H9 (cell line): ENCODE results near the gene NEK11. TPM values are rescaled to one million over a fixed set of nuclear protein-coding genes. Genes with fewer than 3 reads are reported as not detected.

ENCODE experiments used
- DNase-seq: peaks from one replicate; pipeline ENCODE4 v3.0.0-alpha.2; 2017
- H2AFZ ChIP-seq: one replicate; pipeline ENCODE4 v1.6.1; 2013; ENCODE audit warnings: mild to moderate bottlenecking, low read length, control low read depth, moderate library complexity
- H2AK5ac ChIP-seq: 2 replicates; pipeline ENCODE4 v1.6.1; 2013; ENCODE audit warnings: low read length, control low read depth, mixed read lengths; ENCODE audit not compliant: insufficient read length
- H2BK120ac ChIP-seq: one replicate; pipeline ENCODE4 v1.6.1; 2013; ENCODE audit warnings: low read depth, mild to moderate bottlenecking, low read length, control low read depth, inconsistent platforms; ENCODE audit not compliant: poor library complexity, severe bottlenecking
- H2BK12ac ChIP-seq: 2 replicates; pipeline ENCODE4 v1.6.1; 2013; ENCODE audit warnings: low read length, control low read depth, mixed read lengths, low read depth; ENCODE audit not compliant: insufficient read length
- H2BK15ac ChIP-seq: 2 replicates; pipeline ENCODE4 v1.6.1; 2013; ENCODE audit warnings: low read depth, low read length, control low read depth
- H2BK20ac ChIP-seq: one replicate; pipeline ENCODE4 v1.6.1; 2013; ENCODE audit warnings: low read depth, mild to moderate bottlenecking, low read length, control low read depth, inconsistent platforms; ENCODE audit not compliant: poor library complexity, severe bottlenecking
- H2BK5ac ChIP-seq: 2 replicates; pipeline ENCODE4 v1.6.1; 2013; ENCODE audit warnings: low read length, control low read depth, mixed read lengths; ENCODE audit not compliant: insufficient read length
- H3K14ac ChIP-seq: 2 replicates; pipeline ENCODE4 v1.6.1; 2013; ENCODE audit warnings: low read length, control low read depth; ENCODE audit not compliant: insufficient read depth
- H3K18ac ChIP-seq: 2 replicates; pipeline ENCODE4 v1.6.1; 2013; ENCODE audit warnings: low read depth, mild to moderate bottlenecking, mixed read lengths, low read length, control low read depth; ENCODE audit not compliant: insufficient read length
- H3K23ac ChIP-seq: 2 replicates; pipeline ENCODE4 v1.6.1; 2013; ENCODE audit warnings: low read length, control low read depth, mixed read lengths, low read depth; ENCODE audit not compliant: insufficient read length
- H3K23me2 ChIP-seq: 2 replicates; pipeline ENCODE4 v1.6.1; 2013; ENCODE audit warnings: low read depth, mild to moderate bottlenecking, mixed read lengths, low read length, control low read depth; ENCODE audit not compliant: insufficient read length, poor library complexity, severe bottlenecking
- H3K27ac ChIP-seq: 2 replicates; pipeline ENCODE4 v1.5.1; 2013; ENCODE audit warnings: low read length, control low read depth, mixed read lengths, low read depth; ENCODE audit not compliant: insufficient read length
- H3K27me3 ChIP-seq: 2 replicates; pipeline ENCODE4 v1.6.1; 2013; ENCODE audit warnings: low read length, control low read depth, inconsistent platforms; ENCODE audit not compliant: insufficient read depth
- H3K4ac ChIP-seq: 2 replicates; pipeline ENCODE4 v1.6.1; 2013; ENCODE audit warnings: low read depth, mild to moderate bottlenecking, control low read depth, inconsistent platforms, low read length, moderate library complexity
- H3K4me1 ChIP-seq: 2 replicates; pipeline ENCODE4 v1.6.1; 2013; ENCODE audit warnings: low read length, control low read depth, inconsistent platforms; ENCODE audit not compliant: insufficient read depth
- H3K4me2 ChIP-seq: 2 replicates; pipeline ENCODE4 v1.6.1; 2013; ENCODE audit warnings: low read length, control low read depth, mixed read lengths; ENCODE audit not compliant: insufficient read length, insufficient read depth
- H3K56ac ChIP-seq: 2 replicates; pipeline ENCODE4 v1.6.1; 2013; ENCODE audit warnings: low read depth, mild to moderate bottlenecking, mixed read lengths, low read length, control low read depth; ENCODE audit not compliant: insufficient read length
- H3K79me1 ChIP-seq: 2 replicates; pipeline ENCODE4 v1.6.1; 2013; ENCODE audit warnings: low read depth, mild to moderate bottlenecking, moderate library complexity, low read length, control low read depth, inconsistent platforms; ENCODE audit not compliant: insufficient read depth, poor library complexity, severe bottlenecking
- H3K79me2 ChIP-seq: 2 replicates; pipeline ENCODE4 v1.6.1; 2013; ENCODE audit warnings: low read length, control low read depth, inconsistent platforms; ENCODE audit not compliant: insufficient read depth
- H3K9ac ChIP-seq: 2 replicates; pipeline ENCODE4 v1.6.1; 2013; ENCODE audit warnings: low read length, control low read depth, mixed read lengths; ENCODE audit not compliant: insufficient read length; ENCODE audit errors: extremely low read depth
- H3K9me3 ChIP-seq: one replicate; pipeline ENCODE4 v1.6.1; 2013; ENCODE audit warnings: low read depth, low read length, inconsistent platforms; ENCODE audit not compliant: control insufficient read depth
- H3T11ph ChIP-seq: one replicate; pipeline ENCODE4 v1.6.1; 2013; ENCODE audit warnings: mild to moderate bottlenecking, low read length, control low read depth, inconsistent platforms
- H4K20me1 ChIP-seq: one replicate; pipeline ENCODE4 v1.6.1; 2013; ENCODE audit not compliant: control insufficient read depth, insufficient read length, insufficient read depth
- H4K5ac ChIP-seq: 2 replicates; pipeline ENCODE4 v1.6.1; 2013; ENCODE audit warnings: low read depth, mild to moderate bottlenecking, mixed read lengths, low read length, control low read depth; ENCODE audit not compliant: insufficient read length
- H4K8ac ChIP-seq: replicated peaks from 2 replicates; pipeline ENCODE4 v1.6.1; 2013; ENCODE audit warnings: low read length, control low read depth, mixed read lengths, low read depth; ENCODE audit not compliant: insufficient read length
- H4K91ac ChIP-seq: 2 replicates; pipeline ENCODE4 v1.6.1; 2013; ENCODE audit warnings: low read depth, mild to moderate bottlenecking, moderate library complexity, mixed read lengths, low read length, control low read depth; ENCODE audit not compliant: insufficient read length
- H3K27ac Mint-ChIP-seq, 3 experiments: 2 replicates in 2 of 3; 3 replicates in 1 of 3; pipeline ENCODE4 v1.8.0; 2020 to 2021; ENCODE audit warnings: mixed read lengths in 3 of 3, mild to moderate bottlenecking in 1 of 3, moderate library complexity in 1 of 3
- H3K27me3 Mint-ChIP-seq: 2 replicates; pipeline ENCODE4 v1.8.0; 2021; ENCODE audit warnings: low read depth, mild to moderate bottlenecking, moderate library complexity, mixed read lengths
- H3K36me3 Mint-ChIP-seq, 3 experiments: 2 replicates in 2 of 3; 3 replicates in 1 of 3; pipeline ENCODE4 v1.8.0; 2020 to 2021; ENCODE audit warnings: low read depth in 3 of 3, mixed read lengths in 3 of 3; ENCODE audit not compliant: insufficient read depth in 1 of 3
- H3K4me1 Mint-ChIP-seq, 2 experiments: 2 replicates each; pipeline ENCODE4 v1.8.0; 2020; ENCODE audit warnings: mixed read lengths in 2 of 2
- H3K4me3 Mint-ChIP-seq, 2 experiments: 2 replicates in 1 of 2; 3 replicates in 1 of 2; pipeline ENCODE4 v1.8.0; 2020 to 2021; ENCODE audit warnings: mild to moderate bottlenecking in 2 of 2, mixed read lengths in 2 of 2, moderate library complexity in 1 of 2
- H3K9me3 Mint-ChIP-seq, 2 experiments: 2 replicates in 1 of 2; 3 replicates in 1 of 2; pipeline ENCODE4 v1.8.0; 2020; ENCODE audit warnings: mild to moderate bottlenecking in 2 of 2, mixed read lengths in 2 of 2, moderate library complexity in 1 of 2
- CTCF ChIP-seq: fragments of 200-600 bp; sonication (generic); conservative IDR thresholded peaks from 3 replicates; pipeline ENCODE4 v1.8.0; 2021; ENCODE audit warnings: antibody characterized with exemption, mild to moderate bottlenecking
- WGBS: extraction: QIAGEN DNeasy Blood & Tissue Kit; methylation state at CpG from one replicate; pipeline ENCODE4 v1.1.7; 2013; ENCODE audit warnings: missing lambda C conversion rate, low lambda C conversion rate, mixed read lengths; ENCODE audit not compliant: insufficient read length; ENCODE audit errors: extremely low coverage; 5-methylcytosine and 5-hydroxymethylcytosine counted together
- total RNA-seq: library from RNA; stranded (reverse); gene quantifications from 2 replicates; pipeline ENCODE4 v1.2.1, GENCODE V29; 2021

The NEK11 gene
- total RNA-seq, 1 experiment from 2014 or later: 2.5 TPM

DNA sequence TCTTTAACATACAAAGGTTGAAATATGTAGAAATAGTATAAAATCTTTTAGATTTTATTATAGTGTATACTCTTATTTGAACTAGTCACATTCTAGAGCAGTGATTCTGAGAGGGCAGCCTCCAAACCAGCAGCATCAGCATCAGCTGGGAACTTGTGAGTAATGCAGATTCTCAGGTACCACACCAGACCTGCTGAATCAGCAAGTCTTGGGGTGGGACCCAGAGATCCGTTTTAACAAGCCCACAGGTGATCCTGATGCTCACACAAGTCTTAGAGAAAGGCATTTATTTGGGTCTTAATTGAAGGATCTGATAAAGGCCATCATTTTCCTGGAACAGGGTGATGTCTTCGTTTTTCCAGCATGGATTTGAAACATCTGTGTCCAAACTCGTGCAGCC, 195.9 kb downstream of the NEK11 start:
- Histone ChIP-seq H3K14ac (no peak overlapping the region), H3K23me2 (no peaks in the 10 kb centered on the region), H2BK5ac (no peak overlapping the region), H4K5ac (no peak overlapping the region), H3K4ac (no peak overlapping the region), H3K9ac (no peak overlapping the region), H2AK5ac (no peak overlapping the region), H2BK15ac (no peak overlapping the region), H3K18ac (no peak overlapping the region), H4K20me1 (no peaks in the 10 kb centered on the region), H2BK12ac (no peak overlapping the region), H3K79me2 (no peaks in the 10 kb centered on the region), H3K4me2 (no peak overlapping the region), H3K79me1 (no peaks in the 10 kb centered on the region), H2BK120ac (no peak overlapping the region), H3K27ac (no peak overlapping the region), H3K9me3 (no peaks in the 10 kb centered on the region), H2AFZ (no peak overlapping the region), H2BK20ac (no peak overlapping the region), H3K27me3 (no peaks in the 10 kb centered on the region), H4K91ac (no peak overlapping the region), H4K8ac (no peak overlapping the region), H3K23ac (no peak overlapping the region), H3K4me1 (no peaks in the 10 kb centered on the region), H3T11ph (no peak overlapping the region), H3K56ac (no peak overlapping the region)
- Mint-ChIP-seq H3K4me3 (no peak overlapping the region), H3K27ac (no peak overlapping the region), H3K27me3 (no peaks in the 10 kb centered on the region), H3K36me3 (no peaks in the 10 kb centered on the region), H3K4me1 (peaks cover 4 to 9% of the 10 kb centered on the region in 2 experiments), H3K9me3 (no peaks in the 10 kb centered on the region; a peak in 1 of 5 replicates)
- no CpG with 5 or more reads among the region's 3 CpGs for WGBS
- no peak for TF ChIP-seq CTCF
- no peak for DNase-seq
